ENCODE measurements around the gene CNGB1.

DNA sequence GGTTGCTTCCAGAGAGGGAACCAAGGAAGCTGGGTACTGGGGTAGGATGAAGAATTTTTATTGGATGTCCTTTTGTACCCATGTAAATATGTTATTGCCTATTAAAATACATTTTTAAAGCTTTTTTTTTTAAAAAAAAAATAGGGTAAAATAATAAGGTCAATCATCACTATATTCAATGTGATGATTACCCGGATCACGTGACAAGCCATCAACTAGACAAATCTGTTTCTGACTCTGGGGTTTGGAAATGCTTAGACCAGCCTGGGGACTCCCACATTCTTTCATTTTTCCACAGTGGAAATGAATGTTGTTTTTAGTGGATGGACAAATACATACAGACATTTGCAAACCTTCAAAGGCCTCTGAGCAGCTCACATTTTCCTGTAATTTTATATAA, 88.7 kb downstream of the CNGB1 start:
- no peak for TF ChIP-seq POLR2A (IDR thresholded peaks at IDR 0.05; ENCODE audit: borderline replicate concordance, extremely low read depth, insufficient read depth, insufficient read length)
- no peak for TF ChIP-seq YY1 (IDR thresholded peaks at IDR 0.05; ENCODE audit: extremely low read depth, insufficient replicate concordance, low read depth, low read length)
- TF ChIP-seq, protein P1, sequence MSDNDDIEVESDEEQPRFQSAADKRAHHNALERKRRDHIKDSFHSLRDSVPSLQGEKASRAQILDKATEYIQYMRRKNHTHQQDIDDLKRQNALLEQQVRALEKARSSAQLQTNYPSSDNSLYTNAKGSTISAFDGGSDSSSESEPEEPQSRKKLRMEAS (IDR thresholded peaks at IDR 0.05), result no peak
- TF ChIP-seq CTCF (IDR thresholded peaks at IDR 0.05 in 2 of 3, conservative IDR thresholded peaks at IDR 0.05 in 1 of 3; ENCODE audit: borderline replicate concordance in 1 of 3, insufficient read depth in 1 of 3, low read depth in 2 of 3, low read length in 2 of 3), result no peak
- no peak for TF ChIP-seq EZH2phosphoT487 (IDR thresholded peaks at IDR 0.05; ENCODE audit: borderline replicate concordance)
- no peak for TF ChIP-seq EZH2 (IDR thresholded peaks at IDR 0.05)
- TF ChIP-seq SRF (IDR thresholded peaks at IDR 0.05; ENCODE audit: low read depth), result no peak
- no peak for TF ChIP-seq ZFX (IDR thresholded peaks at IDR 0.05)

Data from HCT116 (cell line).